Measurements from ENCODE around the gene WDR33.

- TF ChIP-seq CTCF (conservative IDR thresholded peaks at IDR 0.05; ENCODE audit: low read depth, low read length) = no peak
- TF ChIP-seq EZH2 (IDR thresholded peaks at IDR 0.05; ENCODE audit: borderline replicate concordance, low read depth, low read length, poor library complexity, severe bottlenecking) = no peak
These were observed 109.7 kb downstream of the WDR33 start, which contains the start of gene SFT2D3 for GRCh38 chr2:127701193-127701650.
